Upper lobe of right lung (tissue), 1 donor: ENCODE data around the gene SHCBP1L. TPM values are rescaled to one million over a fixed set of nuclear protein-coding genes. Genes with fewer than 3 reads are reported as not detected.

ENCODE experiments used
- ATAC-seq: fragments of 200-7000 bp; cut with Tn5 transposase; one replicate; pipeline ENCODE4 v1.9.1; 2020; ENCODE audit warnings: mild to moderate bottlenecking, moderate library complexity
- DNase-seq: peaks from one replicate; pipeline ENCODE4 v3.0.0-alpha.2; 2020
- H3K27ac ChIP-seq: fragments of 200-600 bp; one replicate; pipeline ENCODE4 v1.8.0; 2022
- H3K27me3 ChIP-seq: fragments of 200-600 bp; one replicate; pipeline ENCODE4 v1.8.0; 2022; ENCODE audit warnings: mild to moderate bottlenecking
- H3K36me3 ChIP-seq: fragments of 200-600 bp; one replicate; pipeline ENCODE4 v1.8.0; 2022
- H3K4me1 ChIP-seq: fragments of 200-600 bp; one replicate; pipeline ENCODE4 v1.8.0; 2022
- H3K4me3 ChIP-seq: fragments of 200-600 bp; one replicate; pipeline ENCODE4 v1.8.0; 2022; ENCODE audit warnings: mild to moderate bottlenecking
- H3K9me3 ChIP-seq: fragments of 200-600 bp; one replicate; pipeline ENCODE4 v1.8.0; 2022
- intact Hi-C: fragments of 100-400 bp; cut with DNase I; formaldehyde crosslinking; loops from one replicate; pipeline ENCODE4 v1.11.0; 2022
- total RNA-seq: library from RNA; stranded (reverse); fragmentation: NEBNext Ultra II Directional; extraction: Animal tissue kit (Norgen Biotek cat#: 25700); gene quantifications from one replicate; pipeline ENCODE4 v1.2.1, GENCODE V29; 2021
- TF ChIP-seq, protein P1 (sequence below): fragments of 200-600 bp; IDR thresholded peaks from one replicate; pipeline ENCODE4 v1.8.0; 2022; ENCODE audit warnings: antibody characterized with exemption
- donor health status: DM: no; HTN: yes; CAD: no; lungs with severe emphysema.

Gene SHCBP1L
- total RNA-seq, 1 donor from 2014 or later, result not detected

DNA sequence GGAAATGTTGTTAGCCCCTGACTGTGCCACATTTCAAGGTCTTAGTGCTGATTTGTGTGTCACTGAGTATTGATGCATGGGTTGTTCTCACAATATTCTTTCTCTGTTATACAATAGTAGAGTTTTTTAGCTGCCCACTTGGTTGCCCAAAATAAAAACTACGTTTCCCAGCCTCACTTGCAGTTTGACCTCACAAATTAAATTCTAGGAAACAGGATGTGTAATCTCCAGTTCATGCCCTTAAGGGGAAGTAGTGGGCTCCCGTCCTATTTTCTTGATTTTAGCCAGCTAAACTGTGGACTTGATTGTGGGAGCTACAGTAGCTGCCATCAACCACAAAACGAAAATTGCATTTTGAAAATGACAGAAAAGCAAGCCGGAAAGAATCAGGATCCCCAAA is 42.9 kb upstream of the SHCBP1L start:
- Histone ChIP-seq H3K4me3 (no peak overlapping the region), H3K4me1 (no peaks in the 10 kb centered on the region), H3K27me3 (no peaks in the 10 kb centered on the region), H3K36me3 (no peaks in the 10 kb centered on the region), H3K27ac (no peak overlapping the region), H3K9me3 (no peaks in the 10 kb centered on the region)
- DNase-seq, result no peak
- intact Hi-C loops, result no loop called here
- TF ChIP-seq, protein P1, sequence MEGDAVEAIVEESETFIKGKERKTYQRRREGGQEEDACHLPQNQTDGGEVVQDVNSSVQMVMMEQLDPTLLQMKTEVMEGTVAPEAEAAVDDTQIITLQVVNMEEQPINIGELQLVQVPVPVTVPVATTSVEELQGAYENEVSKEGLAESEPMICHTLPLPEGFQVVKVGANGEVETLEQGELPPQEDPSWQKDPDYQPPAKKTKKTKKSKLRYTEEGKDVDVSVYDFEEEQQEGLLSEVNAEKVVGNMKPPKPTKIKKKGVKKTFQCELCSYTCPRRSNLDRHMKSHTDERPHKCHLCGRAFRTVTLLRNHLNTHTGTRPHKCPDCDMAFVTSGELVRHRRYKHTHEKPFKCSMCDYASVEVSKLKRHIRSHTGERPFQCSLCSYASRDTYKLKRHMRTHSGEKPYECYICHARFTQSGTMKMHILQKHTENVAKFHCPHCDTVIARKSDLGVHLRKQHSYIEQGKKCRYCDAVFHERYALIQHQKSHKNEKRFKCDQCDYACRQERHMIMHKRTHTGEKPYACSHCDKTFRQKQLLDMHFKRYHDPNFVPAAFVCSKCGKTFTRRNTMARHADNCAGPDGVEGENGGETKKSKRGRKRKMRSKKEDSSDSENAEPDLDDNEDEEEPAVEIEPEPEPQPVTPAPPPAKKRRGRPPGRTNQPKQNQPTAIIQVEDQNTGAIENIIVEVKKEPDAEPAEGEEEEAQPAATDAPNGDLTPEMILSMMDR, result no peak
- peak; percentile 41 for ATAC-seq

DNA sequence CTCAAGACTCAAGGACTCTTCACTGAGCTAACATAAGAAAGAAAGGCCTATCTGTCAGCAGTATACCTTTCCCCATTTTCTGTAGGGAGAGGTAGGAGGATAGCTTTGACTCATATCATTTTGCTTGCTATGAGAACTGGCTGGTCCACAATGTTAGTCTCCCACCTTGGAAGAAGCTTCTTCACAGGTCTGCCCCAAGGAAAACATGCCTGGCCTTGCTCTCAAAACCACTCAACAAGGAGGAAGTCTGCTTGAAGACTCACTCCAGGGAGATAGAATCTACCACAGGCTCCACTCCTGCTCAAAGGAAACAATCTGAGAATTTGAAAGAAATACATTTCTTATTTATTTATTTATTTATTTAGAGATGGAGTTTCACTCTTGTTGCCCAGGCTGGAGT is 40.8 kb upstream of the SHCBP1L start:
- Histone ChIP-seq H3K4me1 (no peaks in the 10 kb centered on the region), H3K4me3 (no peak overlapping the region), H3K36me3 (no peaks in the 10 kb centered on the region), H3K9me3 (no peaks in the 10 kb centered on the region), H3K27ac (no peak overlapping the region), H3K27me3 (no peaks in the 10 kb centered on the region)
- intact Hi-C loops, result no loop called here
- DNase-seq (no peak), ATAC-seq (no peak)
- TF ChIP-seq, protein P1, result no peak

DNA sequence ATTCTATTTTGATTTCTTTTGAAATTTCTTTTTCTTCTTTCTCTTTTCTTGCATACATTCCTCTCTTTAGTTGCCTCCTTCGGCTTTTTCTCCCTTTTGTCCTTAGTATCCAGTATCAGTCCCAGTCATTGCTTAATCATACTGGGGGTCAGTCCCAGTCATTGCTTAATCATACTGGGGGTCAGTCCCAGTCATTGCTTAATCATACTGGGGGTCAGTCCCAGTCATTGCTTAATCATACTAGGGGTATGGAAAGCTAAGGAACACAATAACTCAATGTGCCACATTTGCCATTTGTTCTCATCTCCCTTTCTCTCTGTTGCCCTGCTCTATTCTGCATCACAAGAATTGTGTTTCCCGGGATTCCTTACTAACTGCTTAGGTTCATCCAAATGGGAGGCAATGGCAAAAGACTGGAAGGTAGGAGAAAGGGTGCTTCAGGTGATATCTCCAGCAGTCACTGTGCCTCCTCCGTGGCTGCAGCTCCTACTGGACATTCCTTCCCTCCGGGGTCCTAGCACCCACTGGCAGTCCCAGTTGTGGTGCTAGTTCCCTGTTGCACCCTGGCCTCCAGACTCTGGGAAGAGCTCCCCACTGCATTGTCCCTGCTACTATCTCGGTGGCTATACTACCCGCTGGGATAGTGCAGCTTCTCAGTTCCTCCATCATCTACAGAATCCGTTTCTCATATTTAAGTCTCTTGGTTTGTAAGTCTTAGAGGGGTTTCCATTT is 37.6 kb upstream of the SHCBP1L start:
- TF ChIP-seq, protein P1, result no peak
- ATAC-seq (no peak), DNase-seq (no peak)
- Histone ChIP-seq H3K4me1 (no peaks in the 10 kb centered on the region), H3K27me3 (no peaks in the 10 kb centered on the region), H3K27ac (no peak overlapping the region), H3K9me3 (no peaks in the 10 kb centered on the region), H3K4me3 (no peak overlapping the region), H3K36me3 (no peaks in the 10 kb centered on the region)
- intact Hi-C loops, result no loop called here

DNA sequence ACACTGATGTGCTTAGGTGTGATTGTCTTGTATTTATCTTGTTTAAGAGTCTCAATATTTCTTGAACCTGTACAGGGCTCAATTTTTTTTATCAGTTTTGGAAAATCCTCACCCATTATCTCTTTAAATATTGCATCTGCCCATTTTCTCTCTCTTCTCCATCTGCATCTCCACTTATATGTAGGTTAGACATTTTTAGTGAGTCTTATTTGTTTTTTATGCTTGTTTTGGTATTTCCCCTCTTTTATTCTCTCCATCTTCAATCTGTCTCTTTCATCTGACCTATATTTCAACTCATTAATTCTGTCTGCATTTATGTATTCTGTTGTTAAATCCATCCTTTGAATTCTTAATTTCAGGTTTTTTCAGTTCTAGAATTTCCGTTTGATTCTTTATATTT is 32.9 kb upstream of the SHCBP1L start:
- Histone ChIP-seq H3K4me1 (no peaks in the 10 kb centered on the region), H3K4me3 (no peak overlapping the region), H3K27ac (no peak overlapping the region), H3K9me3 (no peaks in the 10 kb centered on the region), H3K36me3 (no peaks in the 10 kb centered on the region), H3K27me3 (no peaks in the 10 kb centered on the region)
- TF ChIP-seq, protein P1, result no peak
- ATAC-seq, result no peak
- DNase-seq, result no peak
- intact Hi-C loops, result no loop called here

DNA sequence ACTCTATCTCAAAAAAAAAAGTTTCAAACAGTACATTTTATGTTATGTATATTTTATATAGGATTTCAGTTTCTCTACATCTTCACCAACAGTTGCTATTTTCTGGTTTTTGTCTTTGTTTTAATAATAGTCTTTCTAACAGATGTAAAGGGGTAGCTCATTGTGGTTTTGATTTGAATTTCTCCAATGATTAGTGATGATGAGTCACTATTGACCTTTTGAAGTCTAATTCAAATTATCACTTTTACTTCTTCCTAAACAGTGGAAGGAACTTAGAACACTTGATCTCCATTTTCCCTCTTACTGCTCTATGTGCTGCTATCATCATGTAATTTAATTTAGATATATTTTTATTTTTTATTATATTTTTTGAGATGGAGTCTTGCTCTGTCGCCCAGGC is 31.7 kb upstream of the SHCBP1L start:
- Histone ChIP-seq H3K4me3 (no peak overlapping the region), H3K9me3 (no peaks in the 10 kb centered on the region), H3K27me3 (no peaks in the 10 kb centered on the region), H3K4me1 (no peaks in the 10 kb centered on the region), H3K36me3 (no peaks in the 10 kb centered on the region), H3K27ac (no peak overlapping the region)
- ATAC-seq (no peak), DNase-seq (no peak)
- intact Hi-C loops, result no loop called here
- TF ChIP-seq, protein P1, result no peak

DNA sequence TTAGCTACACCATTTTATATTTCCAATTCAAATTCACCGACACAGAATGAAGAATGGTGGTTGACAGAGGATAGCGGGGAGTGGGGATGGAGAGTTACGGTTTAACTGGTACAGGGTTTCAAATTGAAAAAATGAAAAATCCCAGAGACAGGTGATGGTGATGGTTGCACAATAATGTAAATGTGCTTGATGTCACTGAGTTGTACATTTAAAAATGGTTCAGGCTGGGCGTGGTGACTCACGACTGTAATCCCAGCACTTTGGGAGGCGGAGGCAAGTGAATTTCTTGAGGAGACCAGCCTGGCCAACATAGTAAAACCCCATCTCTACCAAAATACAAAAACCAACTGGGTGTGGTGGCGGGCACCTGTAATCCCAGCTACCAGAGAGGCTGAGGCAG is 31.2 kb upstream of the SHCBP1L start:
- DNase-seq (no peak), ATAC-seq (no peak)
- intact Hi-C loops, result no loop called here
- Histone ChIP-seq H3K36me3 (no peaks in the 10 kb centered on the region), H3K4me3 (no peak overlapping the region), H3K9me3 (no peaks in the 10 kb centered on the region), H3K27ac (no peak overlapping the region), H3K27me3 (no peaks in the 10 kb centered on the region), H3K4me1 (no peaks in the 10 kb centered on the region)
- TF ChIP-seq, protein P1, result no peak
